Lower leg skin (tissue), 3 donors: Measurements from ENCODE around the gene ZNF148.

Source experiments
- CTCF ChIP-seq, 3 donors: fragments of 450-650 bp; IDR thresholded peaks; one replicate each; pipeline ENCODE4 v1.5.1; 2016; ENCODE audit warnings: antibody characterized with exemption in 3 of 3, mild to moderate bottlenecking in 3 of 3, moderate library complexity in 2 of 3
- POLR2A ChIP-seq, 2 donors: fragments of 450-650 bp; IDR thresholded peaks; one replicate each; pipeline ENCODE4 v1.6.1; 2016 to 2017; ENCODE audit warnings: antibody characterized with exemption in 2 of 2, mild to moderate bottlenecking in 1 of 2, moderate library complexity in 1 of 2

- TF ChIP-seq POLR2A (IDR thresholded peaks at IDR 0.05) (no peak), CTCF (IDR thresholded peaks at IDR 0.05) (no peak)
These were observed 58.9 kb downstream of the ZNF148 start for GRCh38 chr3:125316246-125316645.
